ENCODE results near the gene XPC.

Gene XPC

DNA sequence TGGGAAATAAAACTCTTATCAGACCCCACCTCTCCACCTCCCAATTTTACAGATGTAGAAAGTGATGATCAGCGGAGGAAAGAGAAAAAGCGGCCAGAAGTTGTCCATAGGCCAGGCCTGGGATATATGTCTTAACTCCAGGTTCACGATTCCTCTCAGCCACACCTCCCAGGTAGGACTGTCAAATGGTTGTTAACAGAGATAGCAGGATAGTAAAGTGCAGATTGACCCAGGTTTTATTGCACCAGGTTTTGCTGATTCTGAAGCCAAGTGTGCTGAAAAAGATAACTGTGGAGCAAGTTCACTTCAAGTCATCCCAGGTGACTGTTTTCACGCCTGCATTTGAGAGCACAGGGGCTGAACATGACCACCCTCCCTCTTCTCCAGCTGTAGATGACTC lies 36.4 kb upstream of the XPC start:
- ChIA-PET CTCF (no interaction called here), POLR2A (ENCODE audit: low non-redundant PET) (no interaction called here)
- TF ChIP-seq, protein P1, sequence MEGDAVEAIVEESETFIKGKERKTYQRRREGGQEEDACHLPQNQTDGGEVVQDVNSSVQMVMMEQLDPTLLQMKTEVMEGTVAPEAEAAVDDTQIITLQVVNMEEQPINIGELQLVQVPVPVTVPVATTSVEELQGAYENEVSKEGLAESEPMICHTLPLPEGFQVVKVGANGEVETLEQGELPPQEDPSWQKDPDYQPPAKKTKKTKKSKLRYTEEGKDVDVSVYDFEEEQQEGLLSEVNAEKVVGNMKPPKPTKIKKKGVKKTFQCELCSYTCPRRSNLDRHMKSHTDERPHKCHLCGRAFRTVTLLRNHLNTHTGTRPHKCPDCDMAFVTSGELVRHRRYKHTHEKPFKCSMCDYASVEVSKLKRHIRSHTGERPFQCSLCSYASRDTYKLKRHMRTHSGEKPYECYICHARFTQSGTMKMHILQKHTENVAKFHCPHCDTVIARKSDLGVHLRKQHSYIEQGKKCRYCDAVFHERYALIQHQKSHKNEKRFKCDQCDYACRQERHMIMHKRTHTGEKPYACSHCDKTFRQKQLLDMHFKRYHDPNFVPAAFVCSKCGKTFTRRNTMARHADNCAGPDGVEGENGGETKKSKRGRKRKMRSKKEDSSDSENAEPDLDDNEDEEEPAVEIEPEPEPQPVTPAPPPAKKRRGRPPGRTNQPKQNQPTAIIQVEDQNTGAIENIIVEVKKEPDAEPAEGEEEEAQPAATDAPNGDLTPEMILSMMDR (conservative IDR thresholded peaks at IDR 0.05; ENCODE audit: low read depth), result no peak
- no peak overlapping the region for H3K27ac ChIP-seq
- no peak for DNase-seq (ENCODE audit: low spot score)

DNA sequence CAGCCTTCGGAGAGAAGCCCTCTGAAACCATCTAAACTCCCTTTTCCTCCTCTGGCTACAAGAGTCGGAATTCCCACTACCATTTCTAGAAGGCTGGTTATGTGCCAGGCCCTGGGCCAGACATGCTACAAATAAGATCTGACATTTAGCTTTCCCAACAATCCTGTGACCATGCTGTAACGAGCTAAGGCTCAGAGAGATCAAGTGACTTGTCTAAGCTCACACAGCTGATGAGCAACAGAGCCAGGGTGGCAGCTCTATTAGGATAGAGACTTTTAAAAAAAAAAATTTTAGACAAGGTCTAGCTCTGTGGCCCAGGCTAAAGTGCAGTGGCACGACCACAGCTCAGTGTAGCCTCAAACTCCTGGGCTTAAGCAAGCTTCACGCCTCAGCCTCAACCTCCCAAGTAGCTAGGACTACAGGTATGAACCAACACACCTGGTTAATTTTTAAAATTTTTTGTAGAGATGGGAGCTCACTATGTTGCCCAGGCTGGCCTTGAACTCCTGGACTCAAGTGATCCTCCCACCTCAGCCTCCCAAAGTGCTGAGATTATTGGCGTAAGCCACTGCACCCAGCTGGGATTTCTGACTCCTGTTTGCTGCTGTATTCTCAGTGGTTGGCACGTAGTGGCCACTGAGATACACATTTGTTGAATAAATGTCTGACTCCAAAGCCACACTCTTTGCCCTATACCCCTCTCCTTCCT lies 34.8 kb upstream of the XPC start:
- H3K27ac ChIP-seq, result no peak overlapping the region
- ChIA-PET POLR2A (ENCODE audit: low non-redundant PET) (no interaction called here), CTCF (interaction anchor here (0.6 to 1.5 kb wide), 2 partner anchors 10 to 627 kb away, joined by 3 to 7 read pairs; no protein-coding TSS in a partner anchor)
- TF ChIP-seq, protein P1 (conservative IDR thresholded peaks at IDR 0.05; ENCODE audit: low read depth), result no peak
- no peak for DNase-seq (ENCODE audit: low spot score)

DNA sequence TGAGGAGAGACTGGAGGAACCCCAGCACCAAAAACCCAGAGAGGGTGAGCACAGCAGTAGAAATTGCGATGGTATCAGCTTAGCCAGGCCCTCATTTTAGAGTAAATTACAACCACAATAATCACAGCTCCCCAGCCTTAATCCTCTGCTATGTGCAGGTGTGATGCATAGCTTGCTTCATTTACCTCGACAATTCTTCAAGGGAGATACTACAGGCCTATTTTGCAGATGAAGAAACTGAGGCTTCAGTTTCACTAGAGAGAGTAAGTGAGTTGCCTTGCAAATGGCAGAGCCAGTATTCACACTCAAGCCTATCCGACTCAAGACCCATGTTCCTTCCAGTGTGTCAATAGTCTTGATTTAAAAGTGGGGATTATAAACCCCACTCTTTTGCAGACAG lies 33.6 kb upstream of the XPC start:
- CTCF ChIA-PET, result interaction anchor here (1.5 kb wide), 1 partner anchor 9 kb away, joined by 7 read pairs; no protein-coding TSS in a partner anchor
- DNase-seq (ENCODE audit: low spot score), result no peak
- TF ChIP-seq, protein P1 (conservative IDR thresholded peaks at IDR 0.05; ENCODE audit: low read depth), result no peak
- POLR2A ChIA-PET (ENCODE audit: low non-redundant PET), result no interaction called here
- H3K27ac ChIP-seq, result no peak overlapping the region

DNA sequence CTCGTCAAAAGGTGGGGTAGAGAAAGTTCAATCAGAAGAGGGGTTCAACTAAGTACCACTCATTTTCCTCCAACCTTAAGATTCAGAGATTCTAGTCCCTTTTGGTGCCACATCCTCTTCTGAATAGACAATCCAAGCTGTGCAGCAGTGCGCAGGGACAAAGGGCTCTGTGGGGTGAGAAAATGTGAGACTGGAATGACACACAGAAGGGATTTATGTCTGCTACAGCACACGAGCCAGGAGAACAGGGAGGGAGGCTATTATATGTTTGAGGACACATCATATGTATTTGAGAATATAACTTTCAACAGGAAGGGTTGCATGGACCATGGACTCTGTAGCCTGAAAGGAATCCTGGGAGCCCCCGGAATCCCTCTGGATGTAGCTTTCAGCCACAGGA lies 33.2 kb upstream of the XPC start:
- ChIA-PET CTCF (interaction anchor here (1.5 kb wide), 1 partner anchor 8 kb away, joined by 7 read pairs; no protein-coding TSS in a partner anchor), POLR2A (ENCODE audit: low non-redundant PET) (no interaction called here)
- no peak for DNase-seq (ENCODE audit: low spot score)
- TF ChIP-seq, protein P1 (conservative IDR thresholded peaks at IDR 0.05; ENCODE audit: low read depth), result no peak
- no peak overlapping the region for H3K27ac ChIP-seq

DNA sequence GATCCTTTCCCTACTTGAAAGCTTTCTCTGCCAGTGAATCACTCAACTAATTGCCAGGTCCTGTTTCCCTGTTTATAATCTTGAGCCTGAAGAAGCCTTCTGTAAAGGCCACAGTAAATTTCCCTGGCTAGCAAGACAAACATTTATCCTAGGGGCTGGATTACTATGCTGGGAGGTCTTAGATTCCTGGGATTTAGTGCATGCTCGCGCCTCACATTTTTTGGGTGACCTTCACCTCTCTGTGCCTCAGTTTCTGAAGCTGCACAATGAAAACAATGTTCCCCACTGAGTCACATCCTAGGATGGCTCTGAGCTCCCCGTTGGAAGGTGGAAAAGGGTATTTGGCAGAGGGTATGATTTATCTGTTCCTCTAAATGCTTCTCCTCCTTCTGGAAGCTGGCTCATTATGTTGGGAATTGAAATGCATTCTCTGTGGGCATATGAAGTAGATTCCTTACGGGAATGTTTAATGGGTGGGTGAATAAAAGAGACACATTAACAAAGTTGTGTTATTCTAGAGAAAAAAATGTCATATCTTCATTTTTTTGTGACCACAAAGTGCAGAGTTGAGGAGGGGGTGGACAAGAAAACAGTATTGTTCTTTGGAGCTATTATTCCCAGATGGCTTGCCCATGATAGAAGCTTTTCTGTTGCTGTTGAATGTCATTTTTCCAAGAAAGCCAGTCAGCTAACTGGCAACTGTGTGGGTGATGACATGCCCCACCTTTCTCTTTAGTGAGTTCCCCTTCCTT lies 32.6 kb upstream of the XPC start:
- TF ChIP-seq, protein P1 (conservative IDR thresholded peaks at IDR 0.05; ENCODE audit: low read depth), result no peak
- ChIA-PET POLR2A (ENCODE audit: low non-redundant PET) (no interaction called here), CTCF (no interaction called here)
- no peak for DNase-seq (ENCODE audit: low spot score)
- no peak overlapping the region for H3K27ac ChIP-seq

DNA sequence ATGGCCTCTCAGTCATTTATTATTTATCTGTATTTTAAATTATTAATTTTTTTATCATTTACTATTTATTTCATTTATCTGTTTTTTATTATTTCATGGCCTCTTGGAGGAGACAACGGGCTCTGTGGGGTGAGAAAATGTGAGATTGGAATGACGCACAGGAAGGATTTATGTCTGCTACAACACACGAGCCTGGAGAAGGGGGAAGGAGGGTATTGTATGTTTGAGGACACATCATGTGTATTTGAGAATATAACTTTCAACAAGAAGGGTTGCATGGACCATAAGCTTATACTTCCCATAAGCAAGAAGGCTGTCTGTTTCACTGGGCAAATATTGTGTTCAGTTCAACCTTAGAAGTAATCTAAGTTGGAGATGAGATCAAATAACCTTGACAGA lies 31.9 kb upstream of the XPC start:
- DNase-seq (ENCODE audit: low spot score), result no peak
- TF ChIP-seq, protein P1 (conservative IDR thresholded peaks at IDR 0.05; ENCODE audit: low read depth), result no peak
- no peak overlapping the region for H3K27ac ChIP-seq
- ChIA-PET POLR2A (ENCODE audit: low non-redundant PET) (no interaction called here), CTCF (no interaction called here)
